ENCODE data around the gene AMFR. TPM values are rescaled to one million over a fixed set of nuclear protein-coding genes. Genes with fewer than 3 reads are reported as not detected.

Gene AMFR
- total and polyA plus RNA-seq, 2 of the 8 experiments (the other 6 are each of a cell fraction or from before 2014, with no cell fraction given), result 18.6 to 21.7 TPM

DNA sequence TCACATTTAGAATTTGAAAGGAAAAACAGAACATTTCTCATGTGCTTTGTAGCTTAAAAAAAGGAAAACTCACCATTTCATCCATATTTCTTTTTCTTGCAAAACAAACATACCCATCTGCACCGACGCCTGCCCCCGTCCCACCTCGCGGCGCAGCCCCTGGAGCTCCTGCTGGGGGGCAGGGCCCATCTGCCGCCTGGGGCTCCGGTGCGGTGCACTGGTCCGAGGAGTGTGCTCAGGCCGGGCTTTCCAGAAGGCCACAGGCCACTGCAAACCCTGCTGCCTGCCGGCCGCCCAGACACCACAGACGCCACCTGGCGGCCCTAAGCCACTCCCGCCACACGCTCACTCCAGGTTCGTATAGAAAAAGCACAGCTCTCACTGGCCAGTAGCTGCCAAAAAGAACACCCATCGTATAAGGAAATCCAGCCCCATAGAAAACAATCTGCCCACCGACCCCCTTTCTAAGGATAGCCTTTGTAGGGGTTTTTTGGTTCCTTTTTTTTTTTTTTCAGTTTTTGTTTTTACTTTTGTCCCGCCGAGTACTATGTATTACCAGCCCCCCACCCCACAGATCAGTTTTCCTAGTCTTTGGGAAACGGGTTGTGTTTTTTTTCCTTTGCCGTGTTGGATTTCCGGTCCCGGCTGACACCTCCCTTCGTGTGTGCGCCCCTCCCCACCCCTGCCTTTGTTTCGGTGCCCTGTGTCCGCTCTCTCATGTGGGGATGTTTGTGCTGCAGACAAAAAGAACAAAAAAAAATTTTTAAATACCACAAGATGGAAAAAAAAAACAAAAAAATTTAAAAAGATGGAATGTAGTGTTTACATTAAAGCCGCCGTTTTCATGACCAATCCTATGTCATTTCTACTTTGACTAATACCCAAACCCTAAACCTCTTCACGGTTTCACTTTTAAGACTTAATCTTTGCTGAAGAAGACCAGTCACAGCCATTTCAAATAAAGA, 68.8 kb downstream of the AMFR start:
- Histone ChIP-seq H2BK15ac (ENCODE audit: low read length) (no peak overlapping the region), H2AK5ac (ENCODE audit: low read depth, low read length) (no peak overlapping the region), H2AFZ (ENCODE audit: low read length) (no peak overlapping the region; the same call in 1 of the 2 replicates), H3K36me3 (ENCODE audit: control insufficient read depth in 2 of 4, insufficient read depth in 4 of 4, low read length in 3 of 4) (no peaks in the 10 kb centered on the region), H3K27me3 (replicated peaks in 1 of 4; ENCODE audit: control insufficient read depth in 3 of 4, extremely low read depth in 1 of 4, insufficient read depth in 3 of 4, low read length in 3 of 4) (no peaks in the 10 kb centered on the region; a peak in 1 of 7 replicates), H3K9ac (replicated peaks in 1 of 4; ENCODE audit: extremely low read depth in 1 of 4, low read depth in 3 of 4, low read length in 3 of 4) (no peak overlapping the region; a peak in 1 of 7 replicates), H3K23me2 (ENCODE audit: low read depth, low read length) (no peaks in the 10 kb centered on the region), H2BK120ac (replicated peaks; ENCODE audit: low read depth, low read length) (no peak overlapping the region), H3K23ac (ENCODE audit: insufficient read length) (no peak overlapping the region), H4K20me1 (replicated peaks in 1 of 2; ENCODE audit: control insufficient read depth in 1 of 2, insufficient read depth in 2 of 2, low read length in 2 of 2) (no peaks in the 10 kb centered on the region), H3K4me2 (ENCODE audit: insufficient read depth in 1 of 2, low read depth in 2 of 2, low read length in 2 of 2) (peak overlapping the region; percentile 25 to 48; a peak in 3 of 4 replicates), H2BK5ac (ENCODE audit: low read depth, low read length) (no peak overlapping the region), H4K8ac (ENCODE audit: extremely low read depth, insufficient read depth, low read length) (no peak overlapping the region), H3K56ac (replicated peaks; ENCODE audit: insufficient read length, low read depth, low read length) (no peak overlapping the region), H3K79me2 (ENCODE audit: control insufficient read depth in 1 of 2, insufficient read depth in 2 of 2, low read length in 2 of 2) (no peaks in the 10 kb centered on the region), H3K4ac (replicated peaks; ENCODE audit: insufficient read length, low read depth, low read length) (no peak overlapping the region), H3K79me1 (ENCODE audit: low read depth, low read length) (no peaks in the 10 kb centered on the region; the same call in 1 of the 2 replicates), H3K14ac (ENCODE audit: insufficient read length) (no peak overlapping the region), H4K5ac (ENCODE audit: insufficient read length, low read depth, low read length) (peak overlapping the region; percentile 30), H4K91ac (replicated peaks; ENCODE audit: insufficient read length, low read length) (no peak overlapping the region), H3K9me3 (ENCODE audit: insufficient read depth in 2 of 2, low read depth in 1 of 2, low read length in 1 of 2) (no peaks in the 10 kb centered on the region), H3K27ac (ENCODE audit: low read depth, low read length) (no peak overlapping the region; the same call in 1 of the 2 replicates), H3K18ac (ENCODE audit: extremely low read depth, low read length) (peak overlapping the region; percentile 1; the same call in 1 of the 2 replicates), H2BK12ac (ENCODE audit: low read depth, low read length) (no peak overlapping the region), H3K4me1 (replicated peaks in 1 of 4; ENCODE audit: control insufficient read depth in 3 of 4, insufficient read depth in 4 of 4, low read length in 3 of 4) (peaks cover 0 to 15% (median 9%) of the 10 kb centered on the region in 4 experiments; a peak in 6 of 7 replicates), H2BK20ac (ENCODE audit: low read length) (no peak overlapping the region), H3K4me3 (ENCODE audit: extremely low read depth in 1 of 4, insufficient read depth in 2 of 4, low read depth in 3 of 4, low read length in 4 of 4) (peak overlapping the region in 2 of 4 experiments; percentile 19 to 53; a peak in 3 of 8 replicates)
- CTCF ChIA-PET (ENCODE audit: partially characterized antibody), result interaction anchor here (0.7 to 3.4 kb wide), 32 partner anchors 8 to 490 kb away, joined by 3 to 16 read pairs (median 5); no protein-coding TSS in a partner anchor
- WGBS, 2 experiments (ENCODE audit: extremely low coverage in 1 of 2, insufficient coverage in 1 of 2, insufficient read length in 1 of 2, insufficient replicate concordance in 2 of 2, low coverage in 1 of 2, low lambda C conversion rate in 2 of 2, missing lambda C conversion rate in 1 of 2), result 13% methylated on average over 29 of the region's 33 CpGs; no CpG with 5 or more reads in 1 of the 2 experiments
- POLR2A ChIA-PET (ENCODE audit: partially characterized antibody), result interaction anchor here (0.5 to 1.5 kb wide), 7 partner anchors 8 to 266 kb away, joined by 3 to 5 read pairs (median 3); no protein-coding TSS in a partner anchor
- DNase-seq (ENCODE audit: low read depth in 1 of 2, low spot score in 2 of 2) (peak; percentile 75 to 82), FAIRE-seq (peak; percentile 65)
- no peak for TF ChIP-seq CEBPB (IDR thresholded peaks at IDR 0.05; ENCODE audit: low read depth, low read length)
- no peak for TF ChIP-seq BCL11A (IDR thresholded peaks at IDR 0.05; ENCODE audit: low read depth in 2 of 2, low read length in 2 of 2)
- TF ChIP-seq RAD21 (IDR thresholded peaks at IDR 0.05 in 1 of 2, conservative IDR thresholded peaks at IDR 0.05 in 1 of 2; ENCODE audit: low read depth in 2 of 2, low read length in 2 of 2), result peak; percentile 77 to 79
- no peak; the same call in 1 of the 2 replicates for TF ChIP-seq CHD1 (IDR thresholded peaks at IDR 0.05; ENCODE audit: low read depth, low read length)
- TF ChIP-seq KDM1A (IDR thresholded peaks at IDR 0.05; ENCODE audit: borderline replicate concordance, low read length), result no peak
- peak; percentile 46; the same call in 1 of the 2 replicates for TF ChIP-seq GABPA (IDR thresholded peaks at IDR 0.05; ENCODE audit: borderline replicate concordance, insufficient read depth, low read length)
- TF ChIP-seq TCF12 (IDR thresholded peaks at IDR 0.05; ENCODE audit: low read depth, low read length), result no peak
- TF ChIP-seq SIRT6 (IDR thresholded peaks at IDR 0.05; ENCODE audit: low read length), result no peak
- no peak for TF ChIP-seq POLR2AphosphoS5 (IDR thresholded peaks at IDR 0.05; ENCODE audit: low read depth, low read length)
- no peak for TF ChIP-seq POU5F1 (IDR thresholded peaks at IDR 0.05; ENCODE audit: low read depth, low read length)
- TF ChIP-seq GTF2F1 (IDR thresholded peaks at IDR 0.05; ENCODE audit: borderline replicate concordance, low read depth, low read length), result no peak
